ENCODE measurements around the gene PACC1.

The PACC1 gene

DNA sequence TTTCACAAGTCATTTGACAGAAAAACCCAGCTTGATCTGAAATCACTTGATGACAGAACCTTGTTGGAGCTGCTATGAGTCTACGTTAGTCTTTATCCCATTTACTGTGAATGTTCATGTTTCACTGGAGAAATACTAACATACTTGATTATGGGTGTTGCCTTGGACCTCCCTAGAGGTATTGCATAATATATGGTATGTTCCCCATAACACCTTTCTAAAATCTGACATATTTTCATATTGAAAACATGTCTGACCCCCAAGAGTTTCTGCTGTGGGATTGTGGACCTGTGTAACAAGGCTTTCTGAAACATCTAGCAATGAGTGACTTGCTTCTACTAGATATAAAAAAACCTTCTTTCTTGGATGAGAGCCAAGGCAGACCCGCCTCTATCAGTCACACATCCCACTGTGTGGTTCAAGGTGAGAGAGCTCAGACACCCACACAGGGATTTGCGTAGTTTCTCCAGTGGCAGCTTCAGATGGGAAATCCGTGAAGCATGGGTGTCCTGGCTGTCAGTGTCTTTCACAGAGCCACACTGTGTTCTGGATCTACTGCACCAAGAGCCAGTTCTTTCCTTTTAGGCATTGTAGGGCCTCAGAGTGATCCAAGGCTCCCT lies 22.6 kb upstream of the PACC1 start:
- no peak for DNase-seq

DNA sequence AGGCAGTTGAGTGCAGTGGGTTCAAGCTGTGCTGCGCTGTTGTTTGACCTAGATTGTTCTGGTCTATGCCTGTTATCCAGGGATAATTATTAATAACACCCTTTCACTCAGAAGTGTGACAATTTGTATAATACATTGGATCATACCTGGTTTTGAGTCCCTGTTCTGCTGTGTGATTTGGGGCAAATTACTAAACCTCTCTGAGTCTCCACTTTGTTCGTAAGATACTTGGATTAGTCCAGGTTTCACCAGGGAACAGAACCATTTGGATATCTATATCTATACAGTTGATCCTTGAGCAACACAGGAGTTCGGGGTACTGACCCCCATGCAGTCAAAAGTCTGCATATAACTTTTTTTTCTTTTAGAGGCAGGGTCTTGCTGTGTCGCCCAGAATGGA lies 20.3 kb upstream of the PACC1 start:
- DNase-seq, result no peak

DNA sequence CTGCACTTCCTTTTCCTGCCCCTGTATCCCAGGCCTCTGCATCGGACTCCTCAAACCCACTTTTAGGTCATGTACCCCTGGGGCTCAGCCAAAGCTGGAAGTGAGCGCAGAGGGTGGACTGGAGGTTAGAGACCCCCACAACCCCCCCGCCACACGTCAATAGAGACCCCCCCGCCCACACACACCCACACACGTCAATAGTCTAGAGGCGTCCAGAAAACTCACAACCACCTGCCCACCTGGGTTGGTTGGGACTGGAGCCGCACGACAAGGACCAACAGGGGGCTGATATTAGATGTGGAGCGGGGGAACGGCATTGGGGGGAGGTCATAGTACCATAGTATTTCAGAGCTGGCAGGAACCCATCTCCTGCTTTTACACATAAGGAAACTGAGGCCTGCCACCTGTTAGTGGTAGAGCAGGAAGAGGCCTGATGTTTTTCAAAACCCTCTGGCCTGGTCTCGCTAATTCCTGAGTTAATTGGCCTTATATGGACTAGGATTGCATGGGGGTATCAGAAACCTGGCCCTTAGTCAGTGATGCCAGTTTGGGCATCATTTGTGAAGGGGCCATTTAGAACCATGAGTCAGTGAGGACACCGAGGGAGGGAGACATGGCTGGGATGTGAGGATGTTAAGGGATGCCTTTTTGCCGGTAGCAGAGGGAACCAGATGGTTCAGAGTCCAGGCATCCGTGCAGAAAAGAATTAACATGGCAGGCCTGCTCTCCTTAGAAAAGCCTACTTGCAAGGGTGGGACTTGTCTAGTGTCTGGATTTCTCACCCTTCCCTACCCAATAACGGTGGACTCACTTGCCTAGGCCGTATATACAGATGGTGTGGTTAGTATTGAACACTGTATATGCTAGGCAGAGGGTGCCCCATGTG lies 19.1 kb upstream of the PACC1 start:
- DNase-seq, result no peak

DNA sequence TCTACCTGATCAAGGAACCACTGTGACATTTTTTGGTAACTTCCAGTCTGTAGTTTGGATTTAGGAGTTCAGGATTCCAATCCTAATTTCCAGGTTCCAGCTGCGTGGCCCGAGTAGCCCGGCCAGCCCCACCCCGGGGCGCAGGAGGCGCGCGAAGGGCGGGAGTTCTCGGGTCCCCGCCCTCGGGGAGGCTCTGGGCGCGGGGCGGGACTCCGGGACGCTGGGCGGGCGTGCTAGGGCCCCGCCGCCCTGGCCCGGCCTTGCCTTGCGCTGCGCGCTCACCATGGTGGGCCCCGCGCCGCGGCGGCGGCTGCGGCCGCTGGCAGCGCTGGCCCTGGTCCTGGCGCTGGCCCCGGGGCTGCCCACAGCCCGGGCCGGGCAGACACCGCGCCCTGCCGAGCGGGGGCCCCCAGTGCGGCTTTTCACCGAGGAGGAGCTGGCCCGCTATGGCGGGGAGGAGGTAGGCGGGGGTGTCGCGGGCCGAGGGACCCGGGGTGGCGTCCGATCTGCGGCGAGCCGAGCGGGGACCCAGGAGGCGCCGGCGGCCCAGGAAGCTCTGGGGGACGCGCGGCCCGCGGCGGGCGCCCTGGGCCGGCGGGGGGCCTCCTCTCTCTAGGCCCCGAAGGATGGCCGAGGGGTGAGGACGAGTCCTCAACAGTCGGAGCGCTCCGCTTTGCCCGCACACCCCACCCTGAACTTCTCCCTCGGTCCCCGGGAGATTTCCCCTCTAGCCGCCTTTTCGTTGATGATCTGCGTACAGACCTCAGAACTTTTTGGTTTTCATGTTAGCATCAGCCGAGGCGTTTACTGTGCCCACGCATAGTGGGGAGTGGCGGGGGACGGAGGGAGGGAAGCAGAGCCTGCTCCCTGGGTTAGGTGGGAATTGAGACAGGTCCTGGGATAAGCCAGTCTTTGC lies 18.2 kb upstream of the PACC1 start, which contains the start of gene NENF:
Gene NENF (plus strand): TSS at position 260 of the 916 bp plus-strand sequence. CDS start 24 bp downstream, at position 284.
- DNase-seq, result peak; percentile 76

DNA sequence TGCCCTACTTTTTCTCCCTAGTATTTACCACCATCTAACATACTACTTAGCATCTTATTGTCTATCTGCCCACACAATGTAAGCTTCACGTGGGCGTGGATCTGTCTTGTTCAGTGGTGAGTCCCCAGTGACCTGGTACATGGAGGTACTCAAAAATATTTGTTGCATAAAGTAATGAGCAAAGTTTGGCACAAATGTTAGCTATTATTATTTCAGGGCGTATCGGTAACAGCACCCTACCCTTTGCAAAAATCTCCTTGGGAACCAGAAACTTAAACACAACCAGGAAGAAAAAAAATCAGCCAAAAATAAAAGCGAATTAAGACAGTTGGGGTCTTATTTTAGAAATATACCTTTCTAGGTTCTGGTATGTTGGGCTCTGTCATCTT lies 17.6 kb upstream of the PACC1 start:
- no peak for DNase-seq

DNA sequence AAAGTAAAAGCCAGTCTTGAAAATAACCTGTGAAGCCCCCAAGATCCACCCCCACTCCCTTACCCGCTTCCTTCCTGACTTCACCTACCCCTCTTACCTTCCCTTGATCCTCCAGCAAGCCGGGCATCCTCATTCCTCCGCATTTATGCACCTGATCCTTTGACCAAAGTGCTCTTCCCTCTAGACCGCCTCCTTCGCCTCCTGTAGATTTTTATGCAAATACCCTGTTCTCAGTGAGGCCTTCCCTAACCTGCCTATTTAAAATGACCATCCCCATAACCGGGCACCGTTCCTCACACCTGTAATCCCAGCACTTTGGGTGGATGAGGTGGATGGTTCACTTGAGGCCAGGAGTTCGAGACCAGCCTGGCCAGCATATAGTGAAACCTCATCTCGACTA lies 17.0 kb upstream of the PACC1 start:
- no peak for DNase-seq

DNA sequence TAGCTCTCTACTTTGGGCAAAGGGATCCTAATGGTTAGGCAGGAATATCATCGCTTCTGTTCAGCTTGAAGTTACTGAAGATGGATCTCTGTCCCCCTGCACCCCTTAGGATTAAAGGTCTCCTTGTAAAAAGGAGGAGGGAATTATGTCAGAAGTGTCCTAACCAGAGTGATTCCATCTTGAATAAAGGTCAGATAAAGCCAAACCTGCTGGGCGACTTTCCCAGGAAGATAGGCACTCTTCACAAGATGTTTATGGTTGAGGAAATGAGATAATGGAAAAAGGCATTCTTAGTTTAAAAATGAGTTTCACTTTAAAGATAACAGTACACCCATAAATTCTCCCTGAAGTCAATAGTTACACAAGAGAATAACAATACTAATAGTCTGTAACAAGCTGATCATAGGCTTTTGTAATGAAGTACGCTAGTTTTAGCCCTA lies 16.3 kb upstream of the PACC1 start:
- DNase-seq, result no peak

DNA sequence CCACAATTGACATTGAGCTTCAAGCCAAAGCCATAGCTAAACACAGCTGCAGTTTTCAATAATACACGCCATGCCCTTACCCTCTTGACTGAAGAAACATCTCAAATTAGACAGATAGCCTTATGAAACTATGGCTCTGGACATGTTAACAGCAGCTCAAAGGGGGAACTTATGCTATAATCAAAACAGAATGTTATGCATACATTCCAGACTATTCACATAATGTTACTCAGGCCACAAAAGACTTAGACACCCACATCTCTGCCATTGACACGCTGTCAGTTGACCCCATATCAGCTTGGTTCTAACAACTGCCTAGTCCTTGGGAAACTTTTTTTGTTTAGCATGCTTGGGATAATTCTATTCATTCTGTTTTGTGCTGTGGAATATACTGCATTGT lies 15.7 kb upstream of the PACC1 start:
- no peak for DNase-seq

DNA sequence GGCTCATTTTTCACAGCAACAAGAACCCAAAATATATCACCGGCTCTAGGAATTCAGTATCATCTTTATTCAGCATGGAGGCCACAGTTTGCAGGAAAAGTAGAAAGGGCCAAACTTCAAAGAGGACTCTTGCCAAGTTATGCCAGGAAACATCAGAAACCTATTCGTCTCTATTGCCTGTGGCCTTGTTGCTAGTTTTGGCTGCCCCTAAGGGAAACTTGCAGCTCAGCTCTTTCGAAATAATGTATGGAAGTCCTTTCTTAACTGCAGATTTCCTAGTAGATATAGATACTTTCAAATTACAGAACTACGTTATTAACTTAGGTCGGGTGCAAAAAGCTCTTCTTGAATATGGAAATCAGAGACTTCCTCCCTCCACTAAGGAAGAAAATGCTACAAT lies 13.8 kb upstream of the PACC1 start:
- no peak for DNase-seq

DNA sequence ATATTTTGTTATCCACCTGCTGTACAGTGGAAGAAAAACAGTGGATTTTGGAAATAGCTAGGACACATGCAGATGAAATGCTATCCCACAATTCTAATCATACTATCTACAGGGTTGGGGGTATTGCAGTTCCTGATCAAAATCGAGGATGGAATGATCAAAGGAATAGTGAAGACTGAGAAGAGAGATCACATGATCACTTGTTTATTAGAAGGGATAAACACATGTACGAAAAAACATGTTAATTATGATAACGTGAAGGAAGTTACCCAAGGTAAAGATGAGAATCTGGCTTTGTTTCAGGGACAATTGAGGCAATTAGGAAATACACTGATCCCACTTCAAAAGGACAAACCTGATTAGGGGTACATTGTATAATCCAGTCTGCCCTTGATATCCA lies 9.2 kb upstream of the PACC1 start:
- DNase-seq, result no peak

DNA sequence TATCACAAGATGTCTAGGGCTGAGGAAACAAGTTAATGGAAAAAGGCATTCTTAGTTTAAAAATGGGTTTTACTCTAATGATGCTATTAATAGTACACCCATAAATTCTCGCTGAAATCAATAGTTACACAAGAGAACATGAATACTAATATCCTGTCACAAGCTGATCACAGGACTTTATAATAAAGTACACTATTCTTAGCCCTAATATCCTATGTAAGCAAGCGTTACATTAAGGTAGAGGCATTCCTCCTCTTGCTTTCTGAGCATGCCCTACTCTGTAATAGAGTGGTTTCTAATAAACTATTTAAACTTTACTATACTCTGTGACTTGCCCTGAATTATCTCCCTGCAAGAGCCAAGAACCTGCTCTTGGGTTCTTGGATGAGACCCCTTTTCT lies 6.5 kb upstream of the PACC1 start:
- no peak for DNase-seq

DNA sequence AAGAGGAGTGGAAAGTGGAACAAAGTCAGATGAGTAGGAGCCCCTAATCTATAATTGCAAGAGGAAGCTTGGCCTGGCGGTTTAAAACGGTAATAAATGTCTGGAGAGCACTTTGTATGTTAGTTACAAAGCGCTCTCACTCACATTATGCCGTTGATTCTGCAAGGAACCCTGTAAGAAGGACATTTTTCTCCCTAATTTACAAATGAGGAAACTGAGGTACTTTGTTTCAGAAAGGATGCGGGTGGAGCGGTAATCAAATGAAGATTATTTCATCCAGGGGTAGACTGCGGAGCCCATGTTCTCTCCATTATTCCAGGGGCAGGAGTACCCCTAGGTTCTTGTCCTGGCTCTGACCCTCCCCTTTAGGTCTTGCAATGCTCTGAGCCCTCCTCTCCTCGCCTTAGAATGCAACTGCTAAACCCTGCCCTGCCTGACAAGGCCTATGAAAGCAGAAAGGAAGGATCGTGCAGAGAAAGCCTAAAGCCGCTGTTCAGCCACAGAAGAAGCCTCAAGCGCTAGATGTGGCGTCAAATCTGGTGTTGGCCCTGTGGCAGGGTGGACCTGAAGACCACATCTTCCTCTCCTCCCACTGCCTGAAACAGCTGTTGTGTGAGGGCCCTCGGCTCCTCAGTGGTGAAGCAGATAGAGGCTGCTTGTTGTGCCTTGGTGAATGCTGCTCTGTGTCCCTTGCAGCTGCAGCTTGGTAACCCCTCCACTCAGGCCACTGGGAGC lies 588 bp upstream of the PACC1 start:
- no peak for DNase-seq

DNA sequence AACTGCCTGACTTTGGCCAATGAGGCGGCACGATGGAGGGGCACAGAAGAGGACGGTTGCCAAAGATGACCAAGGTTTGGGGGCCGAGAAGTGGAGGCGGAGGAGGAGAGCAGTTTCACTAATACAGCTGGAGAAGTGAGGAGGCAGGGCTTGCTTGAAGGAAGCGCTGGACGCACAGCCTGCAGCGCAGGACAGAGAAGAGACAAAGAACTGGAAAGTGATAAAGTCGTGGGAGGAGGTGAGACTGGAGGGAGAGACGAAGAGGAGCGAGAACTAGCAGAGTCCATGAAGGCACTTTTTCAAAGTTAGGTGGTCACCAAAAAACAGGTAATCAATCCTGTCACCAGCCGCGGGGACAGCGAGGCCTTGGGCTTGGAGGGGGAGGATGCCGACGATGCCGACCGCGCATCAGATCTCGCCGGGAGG lies 771 bp downstream of the PACC1 start:
- no peak for DNase-seq

DNA sequence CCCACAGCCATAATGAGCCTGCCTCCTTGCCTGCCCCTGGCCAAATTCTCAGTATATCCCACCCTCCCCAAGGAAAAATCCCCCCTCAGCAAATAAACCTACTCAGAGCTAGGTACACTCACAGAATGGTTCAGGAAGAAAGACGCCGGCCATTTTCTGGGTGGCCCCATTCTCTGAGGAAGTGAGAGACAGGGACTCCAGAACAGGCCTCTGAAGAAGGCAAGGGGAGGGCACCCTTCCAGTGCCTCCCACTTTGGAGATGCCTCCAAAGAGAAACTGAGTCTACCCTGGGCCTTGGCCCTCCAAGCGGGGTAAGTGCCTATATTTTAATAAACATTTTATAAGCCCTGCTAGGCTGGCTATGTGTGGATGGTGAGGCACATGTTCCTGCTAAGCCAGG lies 2.3 kb downstream of the PACC1 start:
- DNase-seq, result no peak

DNA sequence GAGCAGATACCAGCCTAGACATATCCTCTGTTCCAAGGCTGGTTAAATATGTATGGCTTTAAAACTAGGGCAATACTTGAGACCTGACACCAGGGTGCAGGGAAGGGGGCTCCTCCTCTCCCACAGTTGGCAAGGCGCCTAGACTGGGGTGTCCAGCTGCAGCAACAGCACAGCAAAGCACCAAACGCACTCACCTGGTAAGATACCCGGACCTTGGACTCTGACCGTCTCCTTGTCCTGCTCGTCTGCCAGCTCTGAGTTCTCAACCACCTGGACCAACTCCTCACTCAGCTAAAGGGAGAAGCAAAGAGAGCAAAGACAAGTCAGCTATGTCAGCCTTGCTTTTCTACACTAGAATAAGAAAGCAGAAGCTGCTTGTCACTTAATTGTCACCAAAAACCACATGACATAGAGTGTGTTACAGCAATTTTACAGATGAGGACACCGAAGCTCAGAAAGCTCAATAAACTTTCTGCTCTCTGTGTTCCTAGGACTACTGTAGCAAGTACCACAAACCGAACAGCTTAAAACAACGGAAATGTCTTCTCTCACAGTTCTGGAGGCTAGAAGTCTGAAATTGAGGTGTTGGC lies 4.4 kb downstream of the PACC1 start:
- DNase-seq, result no peak

DNA sequence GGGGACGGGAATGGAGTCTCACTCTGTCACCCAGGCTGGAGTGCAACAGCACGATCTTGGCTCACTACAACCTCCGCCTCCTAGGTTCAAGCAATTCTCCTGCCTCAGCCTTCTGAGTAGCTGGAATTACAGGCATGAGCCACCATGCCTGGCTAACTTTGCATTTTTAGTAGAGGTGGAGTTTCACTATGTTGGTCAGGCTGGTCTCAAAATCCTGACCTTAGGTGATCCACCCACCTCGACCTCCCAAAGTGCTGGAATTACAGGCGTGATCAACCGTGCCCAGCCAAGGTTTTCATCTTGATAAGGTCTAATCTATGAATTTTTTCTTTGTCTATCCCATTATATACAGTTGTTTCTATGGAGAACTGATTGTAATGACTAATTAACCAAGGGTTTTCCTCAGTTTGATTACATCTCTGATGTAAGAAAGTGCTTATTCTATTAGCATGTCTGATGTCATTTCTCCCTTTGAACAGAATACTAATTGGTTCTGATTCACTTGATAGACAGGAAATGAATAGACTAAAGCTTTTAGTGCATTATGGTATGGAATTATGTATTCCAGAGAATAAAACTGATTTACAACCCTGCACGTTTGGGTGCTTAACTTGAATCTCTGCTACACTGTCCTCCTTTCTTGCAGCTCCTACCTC lies 11.9 kb downstream of the PACC1 start:
- no peak for DNase-seq

DNA sequence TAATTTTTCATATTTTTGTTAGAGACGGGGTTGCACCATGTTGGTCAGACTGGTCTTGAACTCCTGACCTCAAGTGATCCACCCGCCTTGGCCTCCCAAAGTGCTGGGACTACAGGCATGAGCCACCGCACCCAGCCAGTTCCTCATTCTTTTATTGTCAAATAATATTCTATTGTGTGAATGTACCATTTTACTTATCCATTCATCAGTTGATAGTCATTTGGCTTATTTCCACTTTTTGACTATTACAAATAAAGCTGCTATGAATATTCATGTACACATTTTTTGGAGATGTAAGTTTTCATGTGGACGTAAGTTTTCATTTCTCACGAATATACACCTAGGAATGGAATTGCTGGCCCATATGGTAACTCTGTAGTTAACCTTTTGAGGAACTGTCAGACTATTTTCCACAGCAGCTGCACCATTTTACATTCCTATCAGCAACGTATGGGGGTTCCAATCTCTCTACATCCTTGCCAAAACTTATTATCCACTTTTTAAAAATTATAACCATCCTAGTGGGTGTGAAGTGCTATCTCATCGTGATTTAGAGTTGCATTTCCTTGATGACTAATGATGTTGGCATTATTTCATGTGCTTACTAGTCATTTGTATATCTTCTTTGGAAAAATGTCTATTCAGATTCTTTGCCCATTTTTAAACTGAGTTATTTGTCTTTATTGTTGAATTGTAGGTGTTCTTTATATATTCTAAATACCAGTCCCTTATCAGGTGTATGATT lies 12.7 kb downstream of the PACC1 start:
- no peak for DNase-seq

DNA sequence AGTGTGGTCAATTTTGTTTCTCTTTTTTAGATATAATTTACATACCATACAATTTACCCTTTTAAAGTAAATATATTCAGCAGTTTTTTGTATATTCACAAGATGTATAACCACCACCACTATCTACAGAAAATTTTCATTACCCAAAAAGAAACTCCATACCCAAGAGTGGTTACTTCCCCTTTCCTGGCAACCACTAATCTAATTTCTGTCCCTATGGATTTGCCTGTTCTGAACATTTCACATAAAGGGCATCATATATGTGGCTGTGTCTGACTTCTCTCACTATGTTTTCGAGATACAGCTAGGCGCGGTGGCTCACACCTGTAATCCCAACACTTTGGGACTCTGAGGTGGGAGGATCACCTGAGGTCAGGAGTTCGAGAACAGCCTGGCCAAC lies 13.6 kb downstream of the PACC1 start:
- no peak for DNase-seq

DNA sequence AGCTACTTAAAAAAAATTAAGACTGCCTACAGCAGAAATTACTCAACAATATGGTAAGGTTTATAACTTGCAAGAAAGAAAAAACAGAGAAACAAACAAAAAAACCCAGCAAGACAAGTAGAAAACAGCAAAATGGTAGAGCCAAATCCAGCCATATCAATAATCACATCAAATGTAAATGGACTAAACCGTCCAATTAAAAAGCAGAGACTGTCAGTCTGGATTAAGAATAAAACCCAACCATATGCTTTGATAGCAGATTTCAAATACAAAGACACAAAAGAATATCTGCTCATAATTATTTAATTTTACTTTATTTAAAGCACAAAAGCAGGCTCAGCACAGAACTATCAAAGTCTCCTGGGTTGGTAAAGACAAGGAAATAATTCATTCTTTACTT lies 17.5 kb downstream of the PACC1 start:
- no peak for DNase-seq

DNA sequence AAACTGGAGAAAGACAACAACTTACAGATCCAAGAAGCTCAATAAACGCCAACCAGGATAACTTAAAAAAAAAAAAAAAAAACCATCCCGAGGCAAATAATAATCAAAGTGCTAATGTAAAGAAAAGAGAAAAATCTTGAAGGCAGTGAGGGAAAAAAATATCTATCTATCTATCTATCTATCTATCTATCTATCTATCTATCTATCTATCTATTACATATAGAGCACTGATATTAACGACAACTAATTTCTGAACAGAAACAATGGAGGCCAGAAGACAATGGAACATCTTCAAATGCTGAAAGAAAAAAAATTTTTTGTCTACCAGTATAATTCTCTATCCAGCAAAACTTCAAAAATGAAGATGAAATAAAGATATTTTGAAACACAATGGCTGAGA lies 18.0 kb downstream of the PACC1 start:
- no peak for DNase-seq
